Measurements from ENCODE around the gene FYN.

The FYN gene

GRCh38 chr6:111680015-111680712 is 193.1 kb downstream of the FYN start:
- Histone ChIP-seq H3K9me2 (replicated peaks; ENCODE audit: control insufficient read depth, low read length) (no peaks in the 10 kb centered on the region), H3K79me2 (ENCODE audit: control insufficient read depth, low read length) (no peaks in the 10 kb centered on the region), H4K20me1 (ENCODE audit: control insufficient read depth, insufficient read depth, low read depth, low read length) (no peaks in the 10 kb centered on the region), H3K4me3 (ENCODE audit: low read length) (no peak overlapping the region), H3K36me3 (ENCODE audit: control insufficient read depth, low read length) (no peaks in the 10 kb centered on the region), H3K27me3 (ENCODE audit: control insufficient read depth, low read length) (no peaks in the 10 kb centered on the region), H3K27ac (ENCODE audit: low read depth, low read length) (no peak overlapping the region), H3F3A (ENCODE audit: control insufficient read depth, insufficient read depth) (no peaks in the 10 kb centered on the region), H3K9me3 (ENCODE audit: control insufficient read depth, insufficient read depth, low read length) (no peaks in the 10 kb centered on the region), H3K4me2 (ENCODE audit: low read length) (no peak overlapping the region), H3K4me1 (ENCODE audit: control insufficient read depth, low read length) (no peaks in the 10 kb centered on the region)
- no peak for TF ChIP-seq EZH2phosphoT487 (IDR thresholded peaks at IDR 0.05; ENCODE audit: borderline replicate concordance, low read length)

GRCh38 chr6:111679126-111679858 is 194.0 kb downstream of the FYN start:
- no peak overlapping the region for H3K4me3 ChIP-seq (ENCODE audit: low read length)
- no peaks in the 10 kb centered on the region for H3K36me3 ChIP-seq (ENCODE audit: control insufficient read depth, low read length)
- TF ChIP-seq EZH2phosphoT487 (IDR thresholded peaks at IDR 0.05; ENCODE audit: borderline replicate concordance, low read length), result no peak
- no peak for TF ChIP-seq CTCF (IDR thresholded peaks at IDR 0.05; ENCODE audit: low read depth, low read length, poor library complexity, severe bottlenecking)
- no peak overlapping the region for H3K4me2 ChIP-seq (ENCODE audit: low read length)
- no peak overlapping the region for H3K27ac ChIP-seq (ENCODE audit: low read depth, low read length)
- no peaks in the 10 kb centered on the region for H3K9me3 ChIP-seq (ENCODE audit: control insufficient read depth, insufficient read depth, low read length)
- H3K9me2 ChIP-seq (replicated peaks; ENCODE audit: control insufficient read depth, low read length), result no peaks in the 10 kb centered on the region
- no peaks in the 10 kb centered on the region for H4K20me1 ChIP-seq (ENCODE audit: control insufficient read depth, insufficient read depth, low read depth, low read length)
- no peaks in the 10 kb centered on the region for H3F3A ChIP-seq (ENCODE audit: control insufficient read depth, insufficient read depth)
- no peaks in the 10 kb centered on the region for H3K79me2 ChIP-seq (ENCODE audit: control insufficient read depth, low read length)
- no peaks in the 10 kb centered on the region for H3K4me1 ChIP-seq (ENCODE audit: control insufficient read depth, low read length)
- H3K27me3 ChIP-seq (ENCODE audit: control insufficient read depth, low read length), result no peaks in the 10 kb centered on the region

DNA sequence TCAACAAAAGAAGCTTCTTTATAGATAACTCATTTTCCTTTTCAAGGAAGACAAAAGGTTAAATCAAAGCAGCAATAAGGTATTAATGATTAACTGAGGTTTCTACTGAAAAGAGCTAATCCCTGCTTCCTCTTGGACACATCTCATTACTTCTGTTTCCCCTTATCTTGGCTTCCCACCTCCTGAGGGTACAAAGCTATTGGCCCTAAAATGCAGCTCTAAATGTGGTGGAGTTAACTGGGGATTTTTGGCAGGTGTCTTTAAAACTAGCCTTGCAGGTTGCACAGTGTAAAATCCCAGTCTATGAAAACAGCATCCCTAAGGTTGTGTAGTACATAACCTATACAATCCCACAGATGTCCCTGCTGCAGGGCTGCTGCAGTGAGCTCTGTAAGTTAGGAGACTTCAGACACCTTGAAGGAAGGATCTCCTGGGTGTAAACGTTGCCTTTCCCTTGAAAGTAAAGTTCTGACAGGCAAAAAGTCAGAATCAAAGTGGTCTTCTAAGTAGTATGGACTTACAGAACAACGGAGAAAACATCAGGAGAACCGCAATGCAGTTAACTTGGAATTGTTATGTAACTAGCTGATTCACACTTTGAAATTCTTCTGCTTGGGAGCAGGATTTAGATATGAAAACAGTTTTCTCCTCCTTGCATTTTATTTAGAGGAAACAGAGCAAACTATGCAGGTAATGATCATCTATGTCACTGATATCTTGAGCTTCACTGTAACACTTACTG is 195.8 kb downstream of the FYN start:
- TF ChIP-seq CTCF (IDR thresholded peaks at IDR 0.05; ENCODE audit: low read depth, low read length, poor library complexity, severe bottlenecking), result no peak
- TF ChIP-seq EZH2phosphoT487 (IDR thresholded peaks at IDR 0.05; ENCODE audit: borderline replicate concordance, low read length), result no peak
- no peak overlapping the region for H3K4me3 ChIP-seq (ENCODE audit: low read length)
- no peak overlapping the region for H3K27ac ChIP-seq (ENCODE audit: low read depth, low read length)
- no peaks in the 10 kb centered on the region for H3K79me2 ChIP-seq (ENCODE audit: control insufficient read depth, low read length)
- no peak overlapping the region for H3K4me2 ChIP-seq (ENCODE audit: low read length)
- no peaks in the 10 kb centered on the region for H3K9me2 ChIP-seq (replicated peaks; ENCODE audit: control insufficient read depth, low read length)
- H3K4me1 ChIP-seq (ENCODE audit: control insufficient read depth, low read length), result no peaks in the 10 kb centered on the region
- H3F3A ChIP-seq (ENCODE audit: control insufficient read depth, insufficient read depth), result no peaks in the 10 kb centered on the region
- H3K36me3 ChIP-seq (ENCODE audit: control insufficient read depth, low read length), result no peaks in the 10 kb centered on the region
- H3K27me3 ChIP-seq (ENCODE audit: control insufficient read depth, low read length), result no peaks in the 10 kb centered on the region
- no peaks in the 10 kb centered on the region for H3K9me3 ChIP-seq (ENCODE audit: control insufficient read depth, insufficient read depth, low read length)
- no peaks in the 10 kb centered on the region for H4K20me1 ChIP-seq (ENCODE audit: control insufficient read depth, insufficient read depth, low read depth, low read length)

Data from DOHH2 (cell line).